ENCODE results near the gene SIAH1. TPM values are rescaled to one million over a fixed set of nuclear protein-coding genes. Genes with fewer than 3 reads are reported as not detected.
"Not testable (repeated sequence)": the region's sequence is repeated elsewhere in the genome, so short reads cannot be mapped to it uniquely, and the experiment has no call there.

The SIAH1 gene
- polyA plus RNA-seq, 3 donors from 2014 or later, result 7.0 to 11.0 (median 8.6) TPM

DNA sequence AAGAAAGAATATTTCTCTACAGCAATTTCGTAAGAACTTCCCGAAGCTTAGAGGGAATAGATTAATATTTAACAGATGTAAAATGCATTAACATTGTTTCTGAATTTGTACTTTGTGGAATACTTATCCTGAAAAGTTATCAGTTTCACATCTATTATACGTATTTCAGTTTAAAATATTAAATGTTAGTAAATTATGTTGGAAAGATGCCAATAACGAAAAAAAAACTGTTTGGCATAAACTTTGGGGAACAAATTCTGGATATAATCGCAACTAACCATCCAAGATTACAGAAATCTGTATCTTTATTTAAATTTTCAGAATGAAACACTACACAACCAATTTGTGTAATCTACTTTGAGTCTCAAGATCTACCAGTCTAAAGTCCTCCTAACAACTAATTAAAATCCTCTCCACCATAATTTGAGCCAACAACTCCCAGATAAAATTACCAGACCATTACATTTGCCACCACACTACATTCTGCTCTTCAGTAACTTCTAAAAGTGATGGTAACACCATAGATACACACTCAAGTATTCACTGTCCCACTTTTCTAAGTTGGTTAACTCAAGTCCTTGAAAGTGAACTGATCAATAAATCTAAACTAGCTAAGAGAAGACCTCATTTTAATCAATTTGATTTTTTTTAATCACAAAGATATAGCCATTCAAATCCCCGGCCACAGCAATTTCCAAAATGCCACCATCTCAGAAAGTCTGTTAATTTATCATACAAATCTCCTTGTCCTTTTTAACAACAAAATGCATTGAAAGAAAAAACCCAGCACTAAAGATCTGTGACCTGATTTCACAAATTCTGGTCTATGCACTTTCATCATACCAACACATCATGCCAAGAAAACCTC, 2.0 kb downstream of the SIAH1 start:
- Mint-ChIP-seq H3K27ac (peak overlapping the region in 5 of 6 donors; percentile 88 to 98 (median 93)), H3K36me3 (no peaks in the 10 kb centered on the region), H3K4me1 (peaks cover 30 to 41% of the 10 kb centered on the region in 2 donors), H3K9me3 (no peaks in the 10 kb centered on the region), H3K27me3 (ENCODE audit: low read depth in 3 of 3) (peaks cover 4 to 11% (median 9%) of the 10 kb centered on the region in 3 donors), H3K4me3 (peak overlapping the region; percentile 88 to 99 (median 95))
- DNase-seq, result no peak

DNA sequence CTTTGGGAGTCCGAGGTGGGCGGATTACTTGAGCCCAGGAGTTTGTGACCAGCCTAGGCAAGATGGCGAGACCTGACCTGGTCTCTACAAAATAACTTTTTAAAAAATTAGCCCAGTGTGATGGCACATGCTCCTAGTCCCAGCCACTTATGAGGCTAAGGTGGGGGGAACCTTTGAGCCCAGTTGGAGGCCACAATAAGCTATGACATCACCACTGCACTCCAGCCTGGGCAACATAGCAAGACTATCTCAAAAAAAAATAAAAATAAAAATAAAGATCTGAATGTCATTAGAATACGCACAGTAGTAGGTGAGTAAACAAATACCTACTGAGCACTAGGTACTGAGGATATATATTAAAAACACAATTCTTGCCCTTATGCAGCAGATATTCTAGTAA, 3.1 kb downstream of the SIAH1 start:
- Mint-ChIP-seq H3K27me3 (ENCODE audit: low read depth in 3 of 3) (peaks cover 4 to 11% (median 9%) of the 10 kb centered on the region in 3 donors), H3K4me3 (peak overlapping the region in 3 of 5 donors; percentile 9 to 36 (median 34)), H3K36me3 (no peaks in the 10 kb centered on the region), H3K27ac (no peak overlapping the region), H3K4me1 (peaks cover 35 to 48% of the 10 kb centered on the region in 2 donors), H3K9me3 (no peaks in the 10 kb centered on the region)
- DNase-seq, result no peak

DNA sequence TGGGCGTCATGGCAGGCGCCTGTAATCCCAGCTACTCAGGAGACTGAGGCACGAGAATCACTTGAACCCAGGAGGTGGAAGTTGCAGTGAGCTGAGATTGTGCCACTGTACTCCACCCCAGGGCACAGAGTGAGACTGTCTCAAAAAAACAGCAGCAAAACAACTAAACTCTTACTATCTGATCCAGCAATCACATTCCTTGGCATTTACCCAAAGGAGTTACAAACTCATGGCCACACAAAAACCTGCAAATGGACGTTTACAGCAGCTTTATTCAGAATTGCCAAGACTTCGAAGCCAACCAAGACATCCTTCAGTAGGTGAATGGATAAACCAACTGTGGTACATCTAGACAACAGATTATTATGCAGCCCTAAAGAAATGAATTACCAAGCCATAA, 4.0 kb downstream of the SIAH1 start:
- no peaks in the 10 kb centered on the region for H3K36me3 Mint-ChIP-seq
- H3K27ac Mint-ChIP-seq, result no peak overlapping the region
- peaks cover 4 to 11% (median 9%) of the 10 kb centered on the region in 3 donors for H3K27me3 Mint-ChIP-seq (ENCODE audit: low read depth in 3 of 3)
- H3K9me3 Mint-ChIP-seq, result no peaks in the 10 kb centered on the region
- no peak for DNase-seq
- no peak overlapping the region for H3K4me3 Mint-ChIP-seq
- H3K4me1 Mint-ChIP-seq, result peaks cover 41 to 56% of the 10 kb centered on the region in 2 donors

DNA sequence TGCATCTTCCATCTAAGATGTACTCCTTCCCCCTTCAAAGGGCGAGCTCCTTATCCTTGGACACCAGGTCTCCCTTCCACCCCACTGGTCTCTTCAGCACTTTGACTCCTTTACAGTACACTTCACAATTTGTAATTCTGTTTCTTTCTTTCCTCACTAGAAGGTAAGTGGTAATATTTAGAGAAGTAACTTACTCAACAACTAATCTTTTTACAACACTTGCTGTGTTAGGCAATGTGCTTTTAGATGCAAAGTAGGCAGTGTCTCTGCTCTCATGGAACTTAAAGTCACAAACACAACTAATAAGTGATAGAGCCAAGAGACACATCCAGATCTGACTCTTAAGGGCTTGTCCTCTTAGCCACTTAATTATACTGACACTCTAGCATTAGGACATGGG, 6.4 kb downstream of the SIAH1 start:
- Mint-ChIP-seq H3K27ac (peak overlapping the region in 1 of 6 donors; percentile 26), H3K4me1 (peaks cover 36 to 50% of the 10 kb centered on the region in 2 donors), H3K9me3 (no peaks in the 10 kb centered on the region), H3K4me3 (peak overlapping the region in 4 of 5 donors; percentile 2 to 38 (median 14)), H3K36me3 (no peaks in the 10 kb centered on the region), H3K27me3 (ENCODE audit: low read depth in 3 of 3) (peaks cover 0 to 3% (median 2%) of the 10 kb centered on the region in 3 donors)
- DNase-seq, result no peak

DNA sequence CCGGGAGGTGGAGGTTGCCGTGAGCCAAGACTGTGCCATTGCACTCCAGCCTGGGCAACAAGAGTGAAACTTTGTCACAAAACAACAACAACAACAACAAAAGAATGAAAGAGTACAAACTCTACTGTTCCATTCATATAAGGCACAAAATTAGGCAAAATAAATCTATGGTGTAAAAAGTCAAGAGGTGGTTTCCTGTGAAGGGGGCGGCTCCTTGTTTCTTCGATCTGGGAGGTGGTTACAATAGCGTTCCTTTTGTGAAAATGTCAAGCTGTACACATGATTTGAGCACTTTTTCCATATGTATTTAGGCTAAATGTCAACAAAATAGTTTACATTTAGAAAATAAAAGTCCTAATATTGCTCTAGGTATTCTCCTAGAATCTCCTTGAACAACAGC, 6.9 kb downstream of the SIAH1 start:
- Mint-ChIP-seq H3K9me3 (no peaks in the 10 kb centered on the region), H3K27ac (peak overlapping the region in 2 of 6 donors; percentile 26 to 43), H3K27me3 (ENCODE audit: low read depth in 3 of 3) (peaks cover 0 to 3% (median 0%) of the 10 kb centered on the region in 3 donors), H3K4me1 (peaks cover 31 to 44% of the 10 kb centered on the region in 2 donors), H3K4me3 (peak overlapping the region in 1 of 5 donors; percentile 51), H3K36me3 (no peaks in the 10 kb centered on the region)
- DNase-seq, result no peak

DNA sequence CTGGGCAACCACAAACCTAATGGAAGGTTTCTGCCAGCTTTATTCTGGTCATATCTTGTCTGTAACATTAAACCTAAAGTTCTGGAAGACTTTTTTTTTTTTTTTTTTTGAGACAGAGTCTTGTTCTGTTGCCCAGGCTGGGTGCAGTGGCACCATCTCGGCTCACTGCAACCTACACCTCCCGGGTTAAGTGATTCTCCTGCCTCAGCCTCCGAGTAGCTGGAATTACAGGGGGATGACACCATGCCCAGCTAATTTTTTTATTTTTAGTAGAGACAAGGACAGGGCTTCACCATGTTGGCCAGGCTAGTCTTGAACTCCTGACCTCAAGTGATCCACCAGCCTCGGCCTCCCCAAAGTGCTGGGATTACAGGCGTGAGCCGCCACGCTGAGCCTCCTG, 7.9 kb downstream of the SIAH1 start:
- DNase-seq; H3K36me3 Mint-ChIP-seq; H3K9me3 Mint-ChIP-seq; H3K27ac Mint-ChIP-seq; H3K4me3 Mint-ChIP-seq; H3K27me3 Mint-ChIP-seq (ENCODE audit: low read depth in 3 of 3): not testable (repeated sequence)
- peaks cover 27 to 41% of the 10 kb centered on the region in 2 donors for H3K4me1 Mint-ChIP-seq

DNA sequence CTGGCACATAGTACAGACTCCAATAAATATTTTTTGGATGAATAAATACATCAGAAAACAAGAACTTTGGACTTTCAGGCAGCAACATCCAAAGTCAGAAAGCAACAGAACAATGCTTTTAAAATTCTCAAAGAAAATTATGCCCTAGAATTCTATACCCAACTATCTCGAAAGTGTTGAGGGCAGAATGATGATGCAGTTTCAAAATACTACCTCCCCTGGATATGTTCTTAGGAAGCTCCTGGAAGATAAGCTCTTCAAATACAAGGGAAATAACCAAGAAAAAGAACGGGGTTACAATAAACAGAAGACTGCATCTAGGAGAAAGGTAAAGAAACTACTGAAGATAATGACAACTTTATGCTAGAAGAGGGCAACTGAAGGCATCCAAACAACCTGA, 11.0 kb downstream of the SIAH1 start:
- Mint-ChIP-seq H3K9me3 (no peaks in the 10 kb centered on the region), H3K4me1 (peaks cover 22 to 31% of the 10 kb centered on the region in 2 donors), H3K4me3 (no peak overlapping the region), H3K36me3 (no peaks in the 10 kb centered on the region), H3K27me3 (ENCODE audit: low read depth in 3 of 3) (peaks cover 0 to 2% (median 0%) of the 10 kb centered on the region in 3 donors), H3K27ac (no peak overlapping the region)
- no peak for DNase-seq

DNA sequence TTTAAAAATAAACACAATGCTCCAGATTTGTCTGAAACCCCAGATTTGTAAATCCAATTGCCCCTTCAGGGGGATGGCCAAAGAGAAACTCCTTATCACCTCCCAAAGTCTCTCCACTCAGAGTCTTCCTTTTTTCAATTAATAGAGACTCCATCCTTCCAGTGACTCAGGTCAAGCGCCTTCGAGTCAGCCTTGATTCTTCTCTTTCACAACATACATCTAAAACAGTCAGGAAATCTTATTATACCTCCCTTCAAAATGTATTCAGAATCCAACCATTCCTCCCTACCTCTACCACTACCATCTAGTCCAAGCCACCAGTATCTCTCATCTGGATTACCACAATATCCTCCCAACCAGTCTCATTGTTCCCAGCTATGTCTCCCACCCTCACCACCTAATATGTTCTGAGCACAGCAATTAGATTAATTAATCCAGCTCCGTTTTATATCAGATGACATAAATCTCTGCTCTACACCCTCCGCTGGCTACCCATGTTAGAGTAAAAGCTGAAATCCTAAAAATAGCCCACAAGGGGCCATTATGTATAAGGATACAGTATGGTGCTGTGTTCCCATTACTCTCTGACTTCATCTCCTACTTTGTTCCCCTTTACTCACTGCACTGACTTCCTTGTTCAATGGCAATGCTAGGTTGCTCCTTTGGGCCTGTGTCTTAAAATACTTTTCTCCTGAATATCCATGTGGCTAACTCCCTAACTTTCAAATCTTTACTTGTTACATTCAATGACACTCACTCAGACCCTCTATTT, 11.8 kb downstream of the SIAH1 start:
- no peaks in the 10 kb centered on the region for H3K36me3 Mint-ChIP-seq

DNA sequence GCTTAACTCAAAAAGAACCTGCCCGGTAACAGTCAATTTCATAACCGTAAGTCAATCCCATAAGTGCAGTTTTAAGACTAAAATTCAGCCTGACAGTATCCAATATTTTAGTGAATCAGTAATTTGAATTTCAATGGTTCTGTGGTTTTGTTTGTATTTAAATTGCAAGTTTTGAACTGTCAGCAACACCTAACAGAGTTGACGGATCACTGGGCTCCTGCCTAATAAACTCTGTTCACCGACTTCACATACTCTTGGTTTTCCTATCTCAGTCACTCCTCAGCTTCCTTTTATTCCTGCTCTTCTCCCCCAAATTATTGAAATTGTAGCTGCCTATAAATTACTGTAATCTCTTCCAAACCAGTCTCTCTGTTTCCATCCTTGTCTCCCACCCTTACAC, 12.5 kb downstream of the SIAH1 start:
- Mint-ChIP-seq H3K9me3 (no peaks in the 10 kb centered on the region), H3K36me3 (no peaks in the 10 kb centered on the region), H3K4me1 (peaks cover 7 to 19% of the 10 kb centered on the region in 2 donors), H3K27ac (no peak overlapping the region), H3K4me3 (no peak overlapping the region), H3K27me3 (ENCODE audit: low read depth in 3 of 3) (no peaks in the 10 kb centered on the region)
- DNase-seq, result no peak

More for the DNA sequence above, 11.8 kb downstream of the SIAH1 start:
- Mint-ChIP-seq H3K4me3 (no peak overlapping the region), H3K4me1 (peaks cover 14 to 23% of the 10 kb centered on the region in 2 donors), H3K9me3 (no peaks in the 10 kb centered on the region), H3K27ac (no peak overlapping the region), H3K27me3 (ENCODE audit: low read depth in 3 of 3) (no peaks in the 10 kb centered on the region)
- no peak for DNase-seq

DNA sequence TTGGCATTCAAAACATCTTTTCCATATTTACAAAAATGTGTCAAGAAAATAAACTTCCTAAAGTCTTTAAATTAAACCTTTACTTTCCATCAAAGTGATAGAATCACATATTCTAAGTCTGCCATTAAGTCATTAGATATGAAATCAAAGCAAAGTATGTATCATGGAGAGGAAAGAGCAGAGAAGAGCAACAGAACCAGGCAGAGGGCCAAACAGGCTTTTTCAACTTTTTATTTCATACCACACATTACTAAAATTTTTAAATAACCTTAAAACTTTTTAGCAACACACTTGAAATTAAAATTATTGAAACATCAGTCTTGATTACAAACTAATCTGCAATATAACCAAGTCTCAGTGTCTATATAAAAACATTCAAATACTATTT, 13.8 kb downstream of the SIAH1 start:
- Mint-ChIP-seq H3K9me3 (no peaks in the 10 kb centered on the region), H3K27me3 (ENCODE audit: low read depth in 3 of 3) (peaks cover 0 to under 1% (median 0%) of the 10 kb centered on the region in 3 donors), H3K4me1 (peaks cover 6 to 23% of the 10 kb centered on the region in 2 donors), H3K27ac (no peak overlapping the region), H3K4me3 (no peak overlapping the region), H3K36me3 (no peaks in the 10 kb centered on the region)
- no peak for DNase-seq

DNA sequence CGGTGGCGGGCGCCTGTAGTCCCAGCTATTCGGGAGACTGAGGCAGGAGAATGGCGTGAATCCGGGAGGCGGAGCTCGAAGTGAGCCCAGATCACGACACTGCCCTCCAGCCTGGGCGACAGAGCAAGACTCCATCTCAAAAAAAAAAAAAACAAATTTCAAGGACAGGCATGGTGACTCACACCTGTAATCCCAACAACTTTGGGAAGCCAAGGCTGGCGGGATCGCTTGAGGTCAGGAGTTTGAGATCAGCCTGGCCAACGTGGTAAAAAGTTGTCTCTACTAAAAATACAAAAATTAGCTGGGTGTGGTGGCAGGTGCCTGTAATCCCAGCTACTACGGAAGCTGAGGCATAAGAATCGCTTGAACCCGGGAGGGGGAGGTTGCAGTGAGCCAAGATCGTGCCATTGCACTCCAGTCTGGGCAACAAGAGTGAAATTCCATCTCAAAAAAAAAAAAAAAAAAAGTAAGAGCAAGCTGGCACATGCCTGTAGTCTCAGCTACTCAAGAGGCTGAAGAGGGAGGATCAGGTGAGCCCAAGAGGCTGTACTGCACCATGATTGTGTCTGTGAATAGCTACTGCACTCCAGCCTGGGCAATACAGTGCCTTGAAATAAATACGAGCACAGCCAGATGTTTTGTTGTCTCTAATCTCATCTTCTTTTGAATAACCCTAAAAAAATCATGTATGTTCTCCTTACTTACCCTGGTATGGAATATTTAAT, 14.4 kb downstream of the SIAH1 start:
- not testable (repeated sequence) for H3K27ac Mint-ChIP-seq; H3K4me3 Mint-ChIP-seq; DNase-seq; H3K27me3 Mint-ChIP-seq (ENCODE audit: low read depth in 3 of 3); H3K9me3 Mint-ChIP-seq; H3K36me3 Mint-ChIP-seq
- peaks cover 10 to 28% of the 10 kb centered on the region in 2 donors for H3K4me1 Mint-ChIP-seq

DNA sequence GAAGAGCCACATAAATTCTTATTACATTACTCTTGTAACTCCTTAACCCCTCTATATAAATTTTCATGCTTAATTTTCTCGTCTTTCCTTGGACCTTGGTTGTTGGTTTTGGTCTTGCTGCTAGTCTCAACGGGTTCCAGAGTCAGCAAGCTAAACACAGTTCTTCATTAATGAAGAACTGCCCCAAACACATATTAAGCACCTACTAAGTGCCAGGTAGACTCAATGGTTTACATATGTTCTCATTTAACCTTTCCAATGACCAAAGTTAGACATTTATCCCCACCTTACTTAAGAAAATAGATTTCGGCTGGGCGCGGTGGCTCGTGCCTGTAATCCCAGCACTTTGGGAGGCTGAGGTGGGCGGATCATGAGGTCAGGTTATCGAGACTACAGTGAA, 15.0 kb downstream of the SIAH1 start:
- Mint-ChIP-seq H3K27me3 (ENCODE audit: low read depth in 3 of 3) (peaks cover 0 to 2% (median 0%) of the 10 kb centered on the region in 3 donors), H3K9me3 (no peaks in the 10 kb centered on the region), H3K4me1 (peaks cover 15 to 32% of the 10 kb centered on the region in 2 donors), H3K27ac (no peak overlapping the region), H3K36me3 (no peaks in the 10 kb centered on the region), H3K4me3 (no peak overlapping the region)
- DNase-seq, result no peak

DNA sequence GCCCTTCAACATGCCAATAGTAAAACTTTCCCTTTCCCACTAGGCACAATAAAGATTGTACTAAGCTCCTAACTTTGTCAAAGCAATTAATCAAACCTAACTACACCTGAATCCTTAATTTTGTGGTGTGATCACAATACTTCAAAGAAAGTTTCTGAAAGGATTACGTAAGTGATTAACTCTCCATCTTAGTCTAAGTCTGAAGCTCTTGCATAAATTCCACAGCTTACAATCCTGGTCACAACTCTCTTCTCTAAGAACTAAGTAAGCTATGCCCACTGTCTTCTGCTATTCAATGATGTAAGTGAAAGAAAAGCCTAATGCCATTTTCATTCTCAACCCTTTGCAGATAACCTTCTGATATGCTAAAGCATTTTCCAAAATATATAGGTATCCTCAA, 15.4 kb downstream of the SIAH1 start:
- peaks cover 20 to 37% of the 10 kb centered on the region in 2 donors for H3K4me1 Mint-ChIP-seq
- no peak overlapping the region for H3K4me3 Mint-ChIP-seq
- no peaks in the 10 kb centered on the region for H3K36me3 Mint-ChIP-seq
- H3K27me3 Mint-ChIP-seq (ENCODE audit: low read depth in 3 of 3), result peaks cover 0 to 2% (median 0%) of the 10 kb centered on the region in 3 donors
- no peak overlapping the region for H3K27ac Mint-ChIP-seq
- DNase-seq, result no peak
- no peaks in the 10 kb centered on the region for H3K9me3 Mint-ChIP-seq
